Hepatocyte (in vitro differentiated cells): ENCODE data around the gene TMEM141. TPM values are rescaled to one million over a fixed set of nuclear protein-coding genes. Genes with fewer than 3 reads are reported as not detected.

Source experiments
- DNase-seq: peaks from one replicate; pipeline ENCODE4 v3.0.0-alpha.2; 2016; ENCODE audit warnings: low spot score
- H2AFZ ChIP-seq: fragments of 200-600 bp; sonication (generic); 2 replicates; pipeline ENCODE4 v1.6.0; 2016; ENCODE audit warnings: antibody characterized with exemption, mild to moderate bottlenecking
- H3K27ac ChIP-seq: fragments of 200-600 bp; sonication (generic); 2 replicates; pipeline ENCODE4 v1.5.1; 2016; ENCODE audit warnings: mild to moderate bottlenecking
- H3K27me3 ChIP-seq: fragments of 200-600 bp; sonication (generic); 2 replicates; pipeline ENCODE4 v1.6.1; 2016
- H3K36me3 ChIP-seq: fragments of 200-600 bp; sonication (generic); replicated peaks from 2 replicates; pipeline ENCODE4 v1.5.1; 2016; ENCODE audit warnings: low read depth; ENCODE audit not compliant: insufficient read depth
- H3K4me1 ChIP-seq: fragments of 200-600 bp; sonication (generic); 2 replicates; pipeline ENCODE4 v1.5.1; 2016; ENCODE audit warnings: mild to moderate bottlenecking, moderate library complexity; ENCODE audit not compliant: insufficient read depth
- H3K4me2 ChIP-seq: fragments of 200-600 bp; sonication (generic); 2 replicates; pipeline ENCODE4 v1.6.0; 2016
- H3K4me3 ChIP-seq: fragments of 200-600 bp; sonication (generic); 2 replicates; pipeline ENCODE4 v1.5.1; 2016; ENCODE audit warnings: mild to moderate bottlenecking
- H3K79me2 ChIP-seq: fragments of 200-600 bp; sonication (generic); 2 replicates; pipeline ENCODE4 v1.6.0; 2017; ENCODE audit warnings: mild to moderate bottlenecking
- H3K9me2 ChIP-seq: fragments of 200-600 bp; sonication (generic); replicated peaks from 2 replicates; pipeline ENCODE4 v1.6.0; 2017; ENCODE audit warnings: mild to moderate bottlenecking; ENCODE audit not compliant: insufficient read depth
- H3K9me3 ChIP-seq: fragments of 200-600 bp; sonication (generic); 2 replicates; pipeline ENCODE4 v1.5.1; 2016; ENCODE audit warnings: low read depth, mild to moderate bottlenecking
- H4K20me1 ChIP-seq: fragments of 200-600 bp; sonication (generic); 2 replicates; pipeline ENCODE4 v1.6.0; 2016; ENCODE audit warnings: mild to moderate bottlenecking; ENCODE audit not compliant: insufficient read depth, poor library complexity, severe bottlenecking
- EZH2 ChIP-seq: fragments of 200-600 bp; sonication (generic); IDR thresholded peaks from 2 replicates; pipeline ENCODE4 v1.6.1; 2016; ENCODE audit warnings: antibody characterized with exemption, mild to moderate bottlenecking, borderline replicate concordance
- EZH2phosphoT487 ChIP-seq: fragments of 200-600 bp; sonication (generic); IDR thresholded peaks from one replicate; pipeline ENCODE4 v1.6.1; 2018; ENCODE audit warnings: antibody characterized with exemption, mild to moderate bottlenecking, low read depth, moderate library complexity; ENCODE audit not compliant: unreplicated experiment, severe bottlenecking
- WGBS: methylation state at CpG from one replicate; pipeline ENCODE4 v1.1.6; 2016; ENCODE audit warnings: low lambda C conversion rate; ENCODE audit errors: missing lambda C conversion rate; 5-methylcytosine and 5-hydroxymethylcytosine counted together
- polyA plus RNA-seq: library from polyadenylated mRNA; unstranded; fragments of >200 nt; fragmentation: Nextera tagmentation; extraction: Ambion mirVana; gene quantifications from 2 replicates; pipeline ENCODE4 v1.2.1, GENCODE V29; 2016
- total RNA-seq: library from RNA; depleted of rRNA; stranded (reverse); fragments of >200 nt; gene quantifications from 2 replicates; pipeline ENCODE4 v1.2.3, GENCODE V29; 2014
- TF ChIP-seq, protein P1 (sequence below): fragments of 200-600 bp; sonication (generic); IDR thresholded peaks from 2 replicates; pipeline ENCODE4 v1.5.1; 2016; ENCODE audit warnings: antibody characterized with exemption, mild to moderate bottlenecking; ENCODE audit not compliant: poor library complexity

TMEM141 gene
- total and polyA plus RNA-seq, 2 experiments from 2014 or later, result 230 to 385 TPM

GRCh38 chr9:136757328-136757727, 33.8 kb upstream of the TMEM141 start:
- DNase-seq, result no peak
- TF ChIP-seq, protein P1, sequence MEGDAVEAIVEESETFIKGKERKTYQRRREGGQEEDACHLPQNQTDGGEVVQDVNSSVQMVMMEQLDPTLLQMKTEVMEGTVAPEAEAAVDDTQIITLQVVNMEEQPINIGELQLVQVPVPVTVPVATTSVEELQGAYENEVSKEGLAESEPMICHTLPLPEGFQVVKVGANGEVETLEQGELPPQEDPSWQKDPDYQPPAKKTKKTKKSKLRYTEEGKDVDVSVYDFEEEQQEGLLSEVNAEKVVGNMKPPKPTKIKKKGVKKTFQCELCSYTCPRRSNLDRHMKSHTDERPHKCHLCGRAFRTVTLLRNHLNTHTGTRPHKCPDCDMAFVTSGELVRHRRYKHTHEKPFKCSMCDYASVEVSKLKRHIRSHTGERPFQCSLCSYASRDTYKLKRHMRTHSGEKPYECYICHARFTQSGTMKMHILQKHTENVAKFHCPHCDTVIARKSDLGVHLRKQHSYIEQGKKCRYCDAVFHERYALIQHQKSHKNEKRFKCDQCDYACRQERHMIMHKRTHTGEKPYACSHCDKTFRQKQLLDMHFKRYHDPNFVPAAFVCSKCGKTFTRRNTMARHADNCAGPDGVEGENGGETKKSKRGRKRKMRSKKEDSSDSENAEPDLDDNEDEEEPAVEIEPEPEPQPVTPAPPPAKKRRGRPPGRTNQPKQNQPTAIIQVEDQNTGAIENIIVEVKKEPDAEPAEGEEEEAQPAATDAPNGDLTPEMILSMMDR, result no peak
- TF ChIP-seq EZH2, result no peak

GRCh38 chr9:136757751-136758140, 33.4 kb upstream of the TMEM141 start:
- no peaks in the 10 kb centered on the region for H4K20me1 ChIP-seq
- H3K9me3 ChIP-seq, result no peaks in the 10 kb centered on the region
- H3K36me3 ChIP-seq, result no peaks in the 10 kb centered on the region
- WGBS, result 89% methylated on average over 20 of the region's 20 CpGs
- H3K4me1 ChIP-seq, result no peaks in the 10 kb centered on the region
- no peak overlapping the region for H3K4me3 ChIP-seq
- H2AFZ ChIP-seq, result no peak overlapping the region
- no peak overlapping the region for H3K4me2 ChIP-seq
- no peak overlapping the region for H3K27ac ChIP-seq
- H3K27me3 ChIP-seq, result no peaks in the 10 kb centered on the region
- no peaks in the 10 kb centered on the region for H3K79me2 ChIP-seq
- no peaks in the 10 kb centered on the region for H3K9me2 ChIP-seq
- TF ChIP-seq EZH2phosphoT487 (no peak), EZH2 (no peak)
- no peak for DNase-seq

More at GRCh38 chr9:136757328-136757727, 33.8 kb upstream of the TMEM141 start:
- WGBS, result 96% methylated on average over 20 of the region's 20 CpGs
- Histone ChIP-seq H3K4me3 (no peak overlapping the region), H3K79me2 (no peaks in the 10 kb centered on the region), H3K27ac (no peak overlapping the region), H3K4me2 (no peak overlapping the region), H3K9me2 (no peaks in the 10 kb centered on the region), H3K27me3 (no peaks in the 10 kb centered on the region), H3K4me1 (no peaks in the 10 kb centered on the region), H3K36me3 (no peaks in the 10 kb centered on the region), H2AFZ (no peak overlapping the region), H4K20me1 (no peaks in the 10 kb centered on the region), H3K9me3 (no peaks in the 10 kb centered on the region)

DNA sequence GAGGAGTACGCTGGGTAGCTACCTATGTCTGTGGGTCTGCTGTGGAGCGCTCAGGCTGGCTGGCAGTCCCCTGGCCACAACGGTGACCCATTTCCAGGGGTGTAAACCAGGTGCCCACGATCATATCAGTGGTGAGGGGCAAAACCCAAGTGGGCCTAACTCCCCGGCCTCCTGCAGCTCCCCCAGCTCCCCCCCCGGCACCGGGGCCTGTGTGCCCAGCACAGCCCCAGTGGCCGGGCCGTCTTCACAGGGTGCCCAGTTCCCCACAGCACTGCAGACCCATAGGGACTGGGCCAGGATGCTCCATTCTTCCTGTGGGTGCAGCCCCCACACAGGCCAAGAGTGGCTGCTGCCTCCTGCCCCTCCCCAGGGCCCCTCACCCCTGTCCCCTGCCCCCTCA, 32.1 kb upstream of the TMEM141 start:
- H3K4me3 ChIP-seq, result no peak overlapping the region

DNA sequence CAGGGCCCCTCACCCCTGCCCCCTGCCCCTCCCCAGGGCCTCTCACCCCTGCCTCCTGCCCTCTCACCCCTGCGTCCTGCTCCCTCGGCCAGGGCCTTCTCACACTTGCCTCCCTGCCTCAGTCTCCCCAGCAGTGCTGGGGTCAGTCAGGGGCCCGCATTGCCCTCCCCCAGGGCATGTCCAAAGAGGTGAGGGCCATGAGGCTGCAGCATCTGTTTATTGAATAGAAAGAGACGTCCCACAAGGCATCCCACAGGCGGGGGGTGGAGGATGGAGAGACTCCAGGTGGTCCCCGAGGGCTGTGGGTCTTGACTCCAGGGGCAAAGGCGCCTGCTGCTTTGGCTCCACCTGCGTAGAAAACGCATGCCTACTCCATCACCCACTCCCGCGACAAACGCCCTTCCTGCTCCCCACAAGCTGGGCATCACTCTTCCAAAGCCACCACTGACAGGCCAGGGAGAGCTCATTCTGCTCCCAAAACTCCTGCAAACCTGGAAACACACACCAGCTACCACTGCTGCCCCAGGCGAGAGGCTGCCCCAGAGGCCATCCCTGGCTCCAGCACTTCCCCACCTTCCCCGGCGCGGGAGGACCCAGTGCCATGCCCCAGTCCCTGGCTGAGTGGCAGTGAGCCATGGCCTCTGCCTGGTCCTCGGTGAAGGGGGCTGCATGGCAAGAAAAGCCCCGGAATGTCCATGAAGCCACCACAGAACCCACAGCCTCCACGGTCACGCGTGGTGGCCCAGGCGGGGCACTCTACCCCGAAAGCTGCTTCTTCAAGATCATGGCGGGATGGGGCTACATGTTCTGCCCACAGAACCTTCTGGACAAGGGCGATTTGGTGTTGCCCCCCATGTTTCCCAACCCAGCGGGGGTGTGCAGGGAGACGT, 31.5 kb upstream of the TMEM141 start:
- no peaks in the 10 kb centered on the region for H4K20me1 ChIP-seq
- TF ChIP-seq, protein P1, result no peak
- TF ChIP-seq EZH2 (no peak), EZH2phosphoT487 (no peak)
- 95% methylated on average over 27 of the region's 27 CpGs for WGBS
- H3K79me2 ChIP-seq, result no peaks in the 10 kb centered on the region
- H3K27ac ChIP-seq, result no peak overlapping the region
- no peak overlapping the region for H3K4me2 ChIP-seq
- H3K9me3 ChIP-seq, result no peaks in the 10 kb centered on the region
- no peak overlapping the region for H2AFZ ChIP-seq
- H3K4me1 ChIP-seq, result no peaks in the 10 kb centered on the region
- H3K4me3 ChIP-seq, result no peak overlapping the region
- no peaks in the 10 kb centered on the region for H3K27me3 ChIP-seq
- H3K36me3 ChIP-seq, result no peaks in the 10 kb centered on the region
- no peaks in the 10 kb centered on the region for H3K9me2 ChIP-seq
- no peak for DNase-seq

More for the DNA sequence above, 32.1 kb upstream of the TMEM141 start:
- DNase-seq, result no peak
- no peaks in the 10 kb centered on the region for H3K79me2 ChIP-seq
- no peaks in the 10 kb centered on the region for H3K4me1 ChIP-seq
- TF ChIP-seq EZH2 (no peak), EZH2phosphoT487 (no peak)
- TF ChIP-seq, protein P1, result no peak
- H3K36me3 ChIP-seq, result no peaks in the 10 kb centered on the region
- no peaks in the 10 kb centered on the region for H3K27me3 ChIP-seq
- H3K27ac ChIP-seq, result no peak overlapping the region
- H3K9me2 ChIP-seq, result no peaks in the 10 kb centered on the region
- no peak overlapping the region for H3K4me2 ChIP-seq
- no peaks in the 10 kb centered on the region for H4K20me1 ChIP-seq
- H2AFZ ChIP-seq, result no peak overlapping the region
- WGBS, result 86% methylated on average over 7 of the region's 9 CpGs
- H3K9me3 ChIP-seq, result no peaks in the 10 kb centered on the region
